Measurements from ENCODE around the gene ZSWIM6. TPM values are rescaled to one million over a fixed set of nuclear protein-coding genes. Genes with fewer than 3 reads are reported as not detected.
"Not testable (repeated sequence)": the region's sequence is repeated elsewhere in the genome, so short reads cannot be mapped to it uniquely, and the experiment has no call there.

The ZSWIM6 gene
- total RNA-seq, 1 donor from 2014 or later = 18.1 TPM

DNA sequence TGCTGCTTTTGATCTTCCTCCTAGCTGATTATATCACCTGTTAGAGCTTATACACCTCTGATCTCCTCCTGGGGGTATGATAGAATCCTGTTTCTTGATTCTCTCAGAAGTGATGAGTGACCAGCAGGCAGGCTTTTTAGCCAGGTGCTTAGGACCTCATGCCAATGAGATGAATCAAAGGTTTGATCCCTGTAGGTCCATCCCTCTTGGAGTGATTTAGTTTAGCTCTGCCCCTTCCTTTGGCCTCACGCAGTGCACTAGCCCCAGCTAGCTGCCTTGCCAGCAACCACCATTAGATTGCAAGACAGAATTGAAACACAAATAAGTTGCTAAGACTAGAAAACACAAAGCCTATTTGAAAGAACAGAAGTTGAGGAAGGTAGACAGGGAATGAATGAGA lies 84.4 kb downstream of the ZSWIM6 start:
- H3K4me1 ChIP-seq = peaks cover 22% of the 10 kb centered on the region
- no peaks in the 10 kb centered on the region for H3K36me3 ChIP-seq
- no peaks in the 10 kb centered on the region for H3K27me3 ChIP-seq (ENCODE audit: low read depth)
- ATAC-seq (peak in 1 of 2 donors; percentile 40), DNase-seq (no peak)
- no peaks in the 10 kb centered on the region for H3K9me3 ChIP-seq
- H3K27ac ChIP-seq = no peak overlapping the region
- H3K4me3 ChIP-seq = no peak overlapping the region
- intact Hi-C loops (cut with DNase I) = no loop called here
- no peak for TF ChIP-seq CTCF (IDR thresholded peaks at IDR 0.05)

GRCh38 chr5:61417340-61417739 lies 85.3 kb downstream of the ZSWIM6 start:
- intact Hi-C loops (cut with DNase I) = no loop called here
- no peak overlapping the region for H3K27ac ChIP-seq
- ATAC-seq (no peak), DNase-seq (no peak)
- H3K4me3 ChIP-seq = no peak overlapping the region
- H3K9me3 ChIP-seq = no peaks in the 10 kb centered on the region
- no peaks in the 10 kb centered on the region for H3K27me3 ChIP-seq (ENCODE audit: low read depth)
- peaks cover 22% of the 10 kb centered on the region for H3K4me1 ChIP-seq
- H3K36me3 ChIP-seq = no peaks in the 10 kb centered on the region
- no peak for TF ChIP-seq CTCF (IDR thresholded peaks at IDR 0.05)

- intact Hi-C loops (cut with DNase I) = no loop called here
- Histone ChIP-seq H3K9me3 (no peaks in the 10 kb centered on the region), H3K36me3 (no peaks in the 10 kb centered on the region), H3K4me1 (peaks cover 22% of the 10 kb centered on the region), H3K27me3 (ENCODE audit: low read depth) (no peaks in the 10 kb centered on the region), H3K27ac (no peak overlapping the region), H3K4me3 (no peak overlapping the region)
- no peak for ATAC-seq
- DNase-seq = no peak
- TF ChIP-seq CTCF (IDR thresholded peaks at IDR 0.05) = no peak
Measured at GRCh38 chr5:61417851-61418250, 85.8 kb downstream of the ZSWIM6 start.

DNA sequence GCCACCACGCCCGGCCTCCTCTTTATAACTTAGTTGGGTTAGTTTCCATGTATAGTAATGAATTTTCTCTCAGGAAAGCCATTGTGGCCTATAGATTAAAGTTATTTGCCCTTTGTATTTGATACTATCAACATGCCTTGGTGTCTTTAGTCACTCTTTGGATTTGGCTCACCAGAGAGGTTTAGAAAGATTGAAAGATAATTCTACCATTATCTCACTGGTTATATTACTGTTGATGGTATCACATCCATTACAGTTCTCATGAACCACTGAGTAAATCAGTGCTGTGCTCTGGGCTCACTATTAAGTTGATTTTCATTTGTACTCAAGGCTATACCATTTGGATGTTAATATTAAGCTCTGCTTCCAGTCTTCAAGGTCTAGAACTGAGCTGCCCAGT lies 87.0 kb downstream of the ZSWIM6 start:
- Histone ChIP-seq H3K4me3 (no peak overlapping the region), H3K36me3 (no peaks in the 10 kb centered on the region), H3K27ac (no peak overlapping the region), H3K9me3 (no peaks in the 10 kb centered on the region), H3K27me3 (ENCODE audit: low read depth) (no peaks in the 10 kb centered on the region), H3K4me1 (peaks cover 35% of the 10 kb centered on the region)
- no peak for ATAC-seq
- TF ChIP-seq CTCF (IDR thresholded peaks at IDR 0.05) = no peak
- no peak for DNase-seq
- intact Hi-C loops (cut with DNase I) = no loop called here

GRCh38 chr5:61420016-61420415 lies 88.0 kb downstream of the ZSWIM6 start:
- Histone ChIP-seq H3K36me3 (no peaks in the 10 kb centered on the region), H3K4me3 (no peak overlapping the region), H3K27ac (no peak overlapping the region), H3K9me3 (no peaks in the 10 kb centered on the region), H3K27me3 (ENCODE audit: low read depth) (no peaks in the 10 kb centered on the region), H3K4me1 (peaks cover 31% of the 10 kb centered on the region)
- no peak for ATAC-seq
- intact Hi-C loops (cut with DNase I) = no loop called here
- TF ChIP-seq CTCF (IDR thresholded peaks at IDR 0.05) = no peak
- DNase-seq = no peak

DNA sequence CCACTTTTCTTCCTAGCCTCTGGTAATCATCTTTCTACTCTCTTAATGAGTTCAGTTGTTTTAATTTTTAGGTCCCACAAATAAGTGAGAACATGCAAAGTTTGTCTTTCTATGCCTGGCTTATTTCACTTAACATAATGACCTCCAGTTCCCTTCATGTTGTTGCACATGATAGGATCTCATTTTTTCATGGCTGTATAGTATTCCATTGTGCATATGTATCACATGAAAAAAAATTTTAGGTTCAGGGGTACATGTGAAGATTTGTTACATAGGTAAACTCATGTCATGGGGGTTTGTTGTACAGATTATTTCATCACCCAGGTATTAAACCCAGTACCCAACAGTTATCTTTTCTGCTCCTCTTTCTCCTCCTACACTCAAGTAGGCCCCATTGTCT lies 89.2 kb downstream of the ZSWIM6 start:
- ATAC-seq; H3K36me3 ChIP-seq; H3K9me3 ChIP-seq; H3K27ac ChIP-seq; intact Hi-C loops (cut with DNase I); H3K27me3 ChIP-seq (ENCODE audit: low read depth); DNase-seq; H3K4me3 ChIP-seq: not testable (repeated sequence)
- H3K4me1 ChIP-seq = peaks cover 27% of the 10 kb centered on the region
